Heart left ventricle (tissue), 13 donors: Measurements from ENCODE around the gene RPL18A.

Experiments used
- CTCF ChIP-seq, 12 donors: fragments of 200-600 bp; sonication (generic) in 4 of 12; IDR thresholded peaks; one replicate each; pipeline versions ENCODE4 v1.5.0 to v1.8.0; 2018 to 2022; ENCODE audit warnings: antibody characterized with exemption in 12 of 12, mild to moderate bottlenecking in 5 of 12
- POLR2A ChIP-seq, 2 donors: fragments of 450-650 bp; IDR thresholded peaks; one replicate each; pipeline ENCODE4 v1.6.1; 2017; ENCODE audit warnings: antibody characterized with exemption in 2 of 2, mild to moderate bottlenecking in 2 of 2, moderate library complexity in 2 of 2
- donor health status: ischemic (EF 13 %, LVEDD 7.1; RV severe dilation, severe dysfunction).
- donor health status: DM: no; HTN: yes; CAD: no.
- donor health status: DM: no; HTN: no; CAD: no.
- donor health status: ischemic (EF 25% LVEDD 6.9; RV normal size, moderate dysfunction).
- donor health status: ischemic (EF 25% LVEDD 5.7; RV mildly dilated, moderate dysfunction).
- donor health status: ischemic (EF 35%, LVEDD 5.7; RV mildly dilated, moderate dysfunction).
- donor health status: nonischemic (EF 11% LVEDD 7.7; RV severe dilation, severe dysfunction).
- donor health status: DM: yes; HTN: yes; CAD: no.
- donor health status: PGD.
- donor health status: ischemic (EF 29% LVEDD 5.4; RV normal size, mild dysfunction).
- donor health status: nonischemic (EF 23%, LVEDD 6.1; RV moderate dilation, normal function).

GRCh38 chr19:17909003-17909732 is 49.5 kb downstream of the RPL18A start:
- TF ChIP-seq CTCF (IDR thresholded peaks at IDR 0.05) = no peak
- TF ChIP-seq POLR2A (IDR thresholded peaks at IDR 0.05) = no peak
